DMS53 treated with DMSO at 0.1 percent for 48 hours (cell line): ENCODE data around the gene KNDC1.

Source experiments
- DNase-seq: peaks from one replicate; lab custom pipeline; 2025; ENCODE audit not compliant: unreplicated experiment; lab: John Stamatoyannopoulos, UW

The KNDC1 gene

DNA sequence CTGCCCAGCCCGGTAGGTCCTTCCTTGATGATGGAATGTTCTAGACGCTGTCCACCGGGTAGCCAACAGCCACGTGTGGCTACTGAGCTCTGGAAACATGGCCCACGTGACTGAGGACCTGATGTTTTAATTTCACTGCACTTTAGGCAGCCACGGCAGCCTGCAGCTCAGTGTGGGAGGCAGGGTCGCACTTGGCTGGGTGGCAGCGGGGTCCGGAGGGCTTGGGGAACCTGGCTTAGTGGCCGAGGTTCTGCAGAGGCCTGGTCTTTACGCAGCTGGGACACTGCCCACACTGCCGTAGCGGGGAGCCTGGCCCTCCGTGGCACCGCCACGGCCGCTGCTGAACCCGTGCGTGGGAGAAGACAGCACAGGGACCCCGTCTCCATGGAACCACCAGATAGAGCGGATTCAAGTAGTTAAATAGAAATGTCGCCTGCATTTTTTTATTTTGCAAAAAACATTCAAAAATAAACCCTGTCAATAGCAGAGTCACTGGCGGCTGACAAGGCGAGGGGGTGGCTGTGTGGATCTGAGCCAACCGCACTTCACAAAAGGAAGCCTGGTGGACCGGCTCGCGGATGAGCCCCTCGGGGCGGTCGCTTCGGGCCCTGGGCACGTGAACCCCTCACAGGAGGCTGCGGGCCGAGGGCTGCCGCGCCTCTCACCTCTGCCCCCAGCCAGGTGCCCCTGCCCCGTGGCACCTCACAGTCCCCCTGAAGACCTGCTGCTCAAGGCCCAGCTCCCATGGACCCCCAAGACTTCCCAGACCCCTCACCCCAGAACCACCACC lies 44.4 kb downstream of the KNDC1 start:
- no peak for DNase-seq

DNA sequence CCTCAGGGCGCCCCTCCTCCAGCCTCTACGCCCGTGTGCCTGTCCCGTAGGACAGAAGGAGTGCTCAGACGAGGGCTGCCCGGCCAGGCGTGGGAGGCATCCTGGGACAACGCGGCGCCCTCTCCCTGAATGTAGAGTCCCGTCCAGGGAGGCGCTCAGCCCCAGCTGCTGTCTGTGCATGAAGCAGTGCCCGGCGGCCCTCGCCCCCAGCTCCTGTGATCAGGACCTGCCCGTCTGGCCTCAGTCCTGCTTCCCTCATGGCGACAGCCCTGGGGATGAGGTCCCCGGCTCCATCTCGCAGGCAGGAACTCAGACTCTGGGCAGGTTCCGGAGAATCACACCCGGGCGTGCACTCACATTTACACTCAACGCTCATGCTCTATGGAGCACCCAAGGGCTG lies 45.1 kb downstream of the KNDC1 start:
- DNase-seq: no peak

DNA sequence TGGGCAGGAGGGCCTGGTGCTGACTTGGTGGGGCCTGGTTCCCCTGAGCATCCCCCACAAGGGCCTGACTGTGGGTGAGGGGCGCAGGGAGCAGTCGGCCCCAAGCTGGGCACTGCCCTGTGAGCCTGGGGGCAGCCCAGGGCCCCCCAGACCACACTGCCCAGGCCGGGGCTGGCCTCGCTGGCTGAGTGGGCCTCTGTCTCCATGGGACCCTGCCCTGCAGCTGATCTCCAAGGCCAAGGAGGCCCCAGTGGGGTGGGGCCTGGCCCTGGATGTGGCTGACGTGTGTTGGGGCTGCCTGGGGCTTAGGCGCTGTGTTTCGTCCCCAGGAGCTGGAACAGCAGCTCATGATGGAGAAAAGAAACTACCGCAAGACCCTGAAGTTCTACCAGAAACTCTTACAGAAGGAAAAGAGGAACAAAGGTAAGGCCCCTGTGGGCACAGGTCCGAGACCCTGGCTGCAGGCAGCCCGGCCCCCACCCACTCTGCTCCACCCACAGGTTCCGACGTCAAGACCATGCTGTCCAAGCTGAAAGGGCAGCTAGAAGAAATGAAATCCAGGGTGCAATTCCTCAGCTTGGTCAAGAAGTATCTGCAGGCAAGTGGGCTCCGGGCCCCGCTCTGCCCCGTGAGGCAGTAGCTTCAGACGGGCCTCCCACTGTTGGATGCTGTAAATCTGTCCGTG lies 46.5 kb downstream of the KNDC1 start:
- DNase-seq: no peak

DNA sequence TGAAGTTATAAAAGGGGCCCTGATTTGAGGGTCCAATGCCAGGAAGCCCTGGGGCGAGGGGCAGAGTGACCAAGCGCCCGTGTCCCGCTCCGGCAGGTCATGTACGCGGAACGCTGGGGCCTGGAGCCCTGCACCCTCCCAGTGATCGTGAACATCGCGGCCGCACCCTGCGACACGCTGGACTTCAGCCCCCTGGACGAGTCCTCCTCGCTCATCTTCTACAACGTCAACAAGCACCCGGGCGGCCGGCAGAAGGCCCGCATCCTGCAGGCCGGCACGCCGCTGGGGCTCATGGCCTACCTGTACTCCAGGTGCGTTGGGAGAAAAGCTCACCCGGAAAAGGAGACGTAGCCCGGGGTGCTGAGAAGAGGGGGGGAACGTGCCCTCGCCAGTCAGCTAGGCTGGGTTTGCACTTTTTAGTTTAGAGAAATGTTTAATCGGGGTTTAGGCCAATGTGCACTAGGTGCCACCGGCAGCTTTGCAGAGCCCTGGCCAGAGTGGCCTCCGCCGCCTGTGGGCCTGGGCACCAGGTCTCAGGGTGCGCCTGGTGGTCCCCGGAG lies 47.1 kb downstream of the KNDC1 start:
- DNase-seq: no peak

DNA sequence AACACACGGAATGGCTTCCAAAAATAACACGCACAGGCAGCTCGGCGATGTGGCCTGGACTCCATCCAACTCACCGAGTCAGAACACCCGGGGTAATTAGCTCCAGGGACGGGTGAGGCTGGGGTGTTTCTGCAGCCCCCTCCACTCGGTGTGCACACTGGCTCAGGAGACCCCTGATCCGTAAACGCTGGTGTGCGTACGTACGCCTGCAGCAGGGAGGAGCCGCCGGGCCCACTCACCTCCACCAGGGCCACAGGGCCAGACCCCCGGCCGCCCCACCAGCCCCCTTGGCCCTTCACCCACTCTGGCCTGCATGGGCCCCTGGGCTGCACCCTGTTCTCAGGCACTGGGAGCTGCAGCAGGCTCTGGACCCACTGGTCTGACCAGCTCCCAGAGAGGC lies 47.6 kb downstream of the KNDC1 start:
- no peak for DNase-seq

DNA sequence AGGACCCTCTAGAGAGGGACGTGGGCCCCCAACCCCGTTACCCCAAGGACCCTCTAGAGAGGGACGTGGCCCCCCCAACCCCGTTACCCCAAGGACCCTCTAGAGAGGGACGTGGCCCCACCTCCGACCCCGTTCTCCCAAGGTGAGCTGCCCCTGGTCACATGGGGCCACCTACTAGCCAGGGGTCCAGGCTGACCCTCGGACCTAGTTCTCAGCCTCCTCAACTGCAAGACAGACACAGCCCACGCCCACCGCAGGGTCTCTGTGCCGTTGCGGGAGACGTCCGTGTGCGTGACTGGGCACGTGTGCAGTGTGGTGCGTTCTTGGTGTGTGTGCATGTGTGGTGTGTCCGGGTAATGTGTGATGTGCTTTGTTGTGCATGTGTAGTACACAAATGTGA lies 48.4 kb downstream of the KNDC1 start:
- DNase-seq: no peak

DNA sequence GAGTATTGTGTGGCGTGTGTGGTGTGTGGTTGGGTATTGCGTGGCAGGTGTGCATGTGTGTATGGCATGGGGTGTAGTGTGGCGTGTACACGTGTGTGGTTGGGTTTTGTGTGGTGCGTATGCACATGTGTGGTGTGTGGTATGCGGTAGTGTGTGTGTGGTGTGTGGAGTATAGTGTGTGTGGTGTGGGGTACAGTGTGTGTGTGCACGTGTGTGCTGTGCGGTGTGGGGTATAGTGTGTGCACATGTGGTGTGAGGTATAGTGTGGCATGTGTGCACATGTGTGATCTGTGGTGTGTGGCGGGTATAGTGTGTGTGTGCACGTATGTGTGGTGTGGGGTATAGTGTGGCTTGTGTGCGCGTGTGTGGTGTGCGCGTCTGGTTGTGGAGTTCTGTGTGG lies 49.1 kb downstream of the KNDC1 start:
- DNase-seq: no peak

DNA sequence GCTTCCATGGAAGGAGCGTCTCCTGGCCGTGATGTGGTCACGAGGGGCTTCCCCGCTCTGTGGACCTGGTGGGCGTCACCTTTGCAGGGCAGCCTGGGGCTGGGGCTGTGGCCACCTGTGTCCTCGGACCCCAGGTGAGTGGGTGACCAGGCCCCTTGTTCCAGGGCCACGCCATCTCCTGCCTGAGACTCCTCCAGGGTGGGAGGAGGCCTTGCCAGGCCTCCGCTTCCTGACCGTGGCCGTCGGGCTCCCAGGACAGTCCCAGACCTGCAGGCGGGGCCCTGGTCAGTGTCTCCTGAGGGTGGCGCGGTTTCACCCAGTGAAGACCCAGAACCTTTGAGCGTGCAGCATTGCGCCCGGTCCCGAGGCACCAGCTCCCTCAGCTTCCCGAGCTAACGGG lies 49.6 kb downstream of the KNDC1 start:
- DNase-seq: no peak

DNA sequence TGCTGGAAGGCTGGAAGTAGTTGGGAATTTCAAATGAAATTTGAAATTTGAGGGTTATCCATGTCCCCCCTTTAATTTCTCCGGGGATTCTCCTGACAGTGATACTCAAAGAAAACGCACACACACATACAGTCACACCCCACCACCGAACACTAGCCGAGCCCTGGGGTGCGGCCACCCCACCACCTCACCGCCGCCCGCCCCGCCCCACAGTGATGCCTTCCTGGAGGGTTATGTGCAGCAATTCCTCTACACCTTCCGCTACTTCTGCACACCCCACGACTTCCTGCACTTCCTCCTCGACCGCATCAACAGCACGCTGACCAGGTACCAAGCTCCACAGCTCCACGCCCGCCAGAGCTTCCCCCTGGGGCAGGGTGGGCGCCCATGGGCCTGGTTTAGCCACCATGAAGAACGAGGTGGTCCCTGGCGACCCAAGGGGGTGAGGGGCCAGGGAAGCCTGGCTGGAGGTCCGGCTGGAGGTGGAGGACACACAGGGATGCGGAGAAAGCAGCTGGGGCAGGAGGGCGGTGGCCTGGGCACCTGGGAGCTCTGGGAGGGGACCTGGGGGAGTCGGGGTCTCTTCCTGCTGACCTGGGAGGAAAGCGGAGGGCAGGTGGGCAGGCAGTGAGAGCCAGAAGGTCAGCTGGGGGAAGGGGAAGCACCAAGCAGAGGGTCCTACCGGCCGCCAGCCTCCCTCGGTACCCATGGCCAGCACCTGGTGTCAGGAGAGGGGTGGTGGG lies 50.5 kb downstream of the KNDC1 start:
- DNase-seq: no peak

DNA sequence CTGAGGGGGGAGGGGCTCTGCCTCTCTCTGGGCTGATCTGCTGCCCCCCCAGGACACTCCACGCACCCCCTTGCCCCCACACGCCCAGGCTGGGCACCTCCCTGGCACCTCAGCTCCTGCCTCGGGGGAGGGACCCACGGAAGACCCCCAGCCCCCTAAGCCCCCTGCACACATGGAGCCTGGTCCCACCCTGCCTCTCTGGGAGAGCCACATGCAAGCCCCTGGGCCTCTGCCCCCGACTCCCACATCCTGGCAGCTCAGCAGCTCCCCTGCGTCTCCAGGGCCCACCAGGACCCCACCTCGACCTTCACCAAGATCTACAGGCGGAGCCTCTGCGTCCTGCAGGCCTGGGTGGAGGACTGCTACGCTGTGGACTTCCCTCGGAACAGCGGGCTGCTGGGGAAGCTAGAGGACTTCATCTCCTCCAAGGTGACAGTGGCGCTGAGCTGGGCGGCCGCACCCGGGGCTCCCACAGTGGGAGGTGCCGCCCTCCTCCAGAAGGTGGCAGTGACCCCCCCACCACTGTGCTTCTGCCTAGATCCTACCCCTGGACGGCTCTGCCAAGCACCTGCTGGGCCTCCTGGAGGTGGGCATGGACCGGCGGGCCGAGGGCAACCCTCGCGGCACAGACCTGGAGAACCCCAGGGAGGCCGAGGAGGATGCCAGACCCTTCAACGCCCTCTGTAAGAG lies 51.3 kb downstream of the KNDC1 start:
- no peak for DNase-seq

DNA sequence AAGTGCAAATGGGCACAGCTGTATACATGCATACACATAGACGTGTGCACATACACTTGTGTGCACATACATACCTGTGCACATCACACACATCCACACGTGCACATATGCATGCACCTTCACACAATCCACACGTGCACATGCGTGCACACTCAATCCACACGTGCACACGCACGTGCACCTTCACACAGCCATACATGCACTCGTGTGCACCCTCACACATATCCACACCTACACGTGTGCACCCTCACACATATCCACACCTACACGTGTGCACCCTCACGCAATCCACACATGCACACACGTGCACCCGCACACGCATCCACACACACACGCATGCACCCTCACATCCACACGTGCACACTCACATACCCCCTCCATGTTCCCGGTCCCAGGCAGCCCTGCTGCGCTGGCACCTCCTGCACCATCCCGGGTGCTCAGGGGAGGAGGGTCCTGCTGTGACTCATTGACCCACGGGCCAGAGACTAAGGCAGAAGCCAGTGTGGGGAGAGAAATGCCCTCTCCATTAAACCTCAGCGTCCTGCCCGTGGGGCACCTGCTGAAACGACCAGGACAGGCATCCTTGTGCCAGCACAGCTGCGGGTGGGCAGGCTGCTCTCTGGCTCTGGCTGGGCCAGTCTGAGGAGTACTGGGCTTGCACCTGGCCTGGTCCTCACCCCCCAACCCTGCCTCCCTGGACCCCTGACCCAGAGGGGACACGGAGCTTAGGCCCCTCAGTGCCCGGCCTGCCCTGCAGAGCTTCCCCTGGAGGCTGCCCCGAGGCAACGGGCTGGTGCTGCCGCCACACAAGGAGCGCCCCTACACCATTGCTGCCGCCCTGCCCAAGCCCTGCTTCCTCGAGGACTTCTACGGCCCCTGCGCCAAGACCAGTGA lies 52.2 kb downstream of the KNDC1 start:
- DNase-seq: no peak

DNA sequence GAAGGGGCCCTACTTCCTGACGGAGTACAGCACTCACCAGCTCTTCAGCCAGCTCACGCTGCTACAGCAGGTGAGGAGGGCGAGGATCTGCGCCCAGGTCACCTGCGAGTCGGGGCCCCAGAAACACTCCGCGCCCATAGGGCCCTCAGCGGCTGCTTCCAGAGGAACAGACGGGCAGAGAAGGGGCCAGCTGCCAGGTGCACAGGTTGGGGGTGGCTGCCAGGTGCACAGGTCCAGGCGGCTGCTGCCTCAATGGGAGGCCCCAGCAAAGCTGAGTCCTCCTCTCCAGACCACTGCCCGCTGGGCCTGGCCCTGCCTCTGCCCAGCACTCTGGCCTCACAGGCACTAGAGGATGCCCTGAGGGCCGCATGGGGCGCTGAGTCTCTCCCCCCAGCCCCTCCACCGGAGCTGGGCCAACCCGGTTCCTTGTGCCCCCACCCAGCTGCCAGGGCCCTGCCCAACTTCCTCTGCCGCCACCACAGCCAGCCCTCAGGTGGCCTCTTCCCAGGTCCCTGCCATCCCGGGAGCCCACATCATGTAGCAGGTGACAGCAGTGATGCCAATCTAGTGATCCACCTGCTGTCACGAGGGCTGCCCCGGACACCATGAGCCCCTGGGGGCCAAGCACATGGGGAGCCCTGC lies 53.0 kb downstream of the KNDC1 start:
- no peak for DNase-seq

DNA sequence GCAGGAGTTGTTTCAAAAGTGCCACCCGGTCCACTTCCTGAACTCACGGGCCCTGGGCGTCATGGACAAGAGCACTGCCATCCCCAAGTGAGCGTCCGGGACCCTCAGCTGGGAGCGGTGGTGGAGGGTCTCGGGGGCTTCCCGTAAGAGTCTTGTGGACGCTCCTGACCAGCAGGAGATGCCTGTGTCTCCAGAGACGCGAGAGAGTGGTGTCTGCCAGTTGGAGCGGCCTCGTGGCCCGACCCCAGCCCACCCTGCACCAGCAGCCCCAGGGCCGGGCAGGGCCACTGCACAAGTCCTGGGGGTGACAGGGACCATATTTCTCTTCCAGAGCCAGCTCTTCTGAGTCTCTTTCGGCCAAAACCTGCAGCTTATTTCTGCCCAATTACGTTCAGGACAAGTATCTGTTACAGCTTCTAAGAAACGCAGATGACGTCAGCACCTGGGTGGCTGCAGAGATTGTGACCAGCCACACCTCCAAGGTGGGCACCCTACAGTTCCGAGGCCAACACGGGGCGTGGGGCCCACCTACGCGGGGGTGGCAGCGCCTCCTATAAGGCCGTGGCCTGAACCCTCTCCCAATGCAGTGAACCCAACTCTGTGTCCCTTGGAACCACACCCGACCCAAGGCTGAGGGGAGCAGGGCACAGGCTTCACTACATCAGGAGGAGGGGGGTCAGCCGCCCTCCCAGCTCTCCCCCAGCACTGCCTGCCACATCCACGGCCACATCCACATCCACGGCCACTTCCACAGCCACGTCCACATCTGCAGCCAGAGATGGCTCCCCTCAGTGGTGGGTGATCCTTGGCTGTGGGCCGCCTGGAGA lies 53.8 kb downstream of the KNDC1 start:
- no peak for DNase-seq

DNA sequence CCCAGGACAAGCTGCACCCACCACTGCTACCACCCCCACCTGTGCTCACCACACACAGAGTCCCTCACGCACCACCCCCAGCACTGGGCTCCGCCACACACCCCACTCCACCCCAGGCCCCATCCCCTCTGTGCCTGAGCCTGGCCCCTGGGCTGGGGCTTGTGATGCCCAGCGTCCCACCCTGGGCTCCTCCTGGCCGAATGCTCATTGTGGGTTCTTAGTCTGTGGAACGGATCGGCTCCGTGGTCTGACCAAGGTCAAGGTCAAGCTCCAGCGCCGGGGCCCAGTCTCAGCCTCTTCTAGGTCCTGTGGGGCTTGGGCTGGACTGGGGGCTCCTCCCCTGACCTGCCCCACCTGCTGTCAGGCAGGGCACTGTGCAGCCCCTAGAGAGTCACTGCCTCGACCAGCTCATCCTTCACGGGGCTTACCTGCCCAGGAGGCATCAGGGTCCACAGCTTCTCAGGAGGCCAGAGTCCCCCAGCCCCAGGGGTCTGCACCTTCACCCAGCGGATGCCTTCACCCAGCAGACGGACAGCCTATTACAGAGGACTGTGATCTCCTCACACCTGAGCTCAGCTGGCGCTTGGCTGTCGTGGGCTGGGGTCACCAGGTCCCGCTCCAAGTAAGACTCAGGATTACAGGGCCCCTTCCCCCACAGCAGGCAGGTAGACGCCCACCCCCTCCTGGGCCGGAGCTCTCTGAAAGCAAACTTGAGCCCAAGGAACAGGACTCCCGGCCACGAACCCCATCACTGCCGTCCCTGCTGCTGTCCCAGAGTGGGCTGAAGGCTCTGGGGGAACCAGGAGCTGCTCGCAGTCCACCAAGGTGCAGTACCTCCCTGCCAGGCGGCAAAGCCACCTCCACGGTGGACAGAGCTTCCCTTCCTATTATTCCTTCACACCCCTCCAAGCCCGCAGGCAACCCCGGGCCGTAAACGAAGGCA lies 54.7 kb downstream of the KNDC1 start:
- no peak for DNase-seq

DNA sequence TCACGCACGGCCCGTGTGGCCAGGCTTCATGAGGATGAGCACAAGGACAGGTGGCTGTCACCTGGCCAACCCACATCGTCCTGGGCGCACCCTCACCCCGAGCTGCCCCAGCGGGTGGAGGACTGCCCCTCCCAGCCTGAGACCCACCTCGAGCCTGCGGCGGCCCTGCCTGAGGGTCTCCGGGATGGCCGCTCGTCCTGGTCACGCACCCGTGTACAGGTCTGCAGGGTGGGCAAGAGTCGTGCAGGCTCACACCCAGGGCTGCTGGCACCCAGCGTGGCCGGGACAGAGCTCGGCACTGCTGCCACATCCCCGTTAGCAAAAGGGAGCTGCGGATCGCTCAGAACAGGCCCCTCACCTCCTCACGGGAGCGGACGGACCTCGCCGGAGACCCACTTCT lies 55.6 kb downstream of the KNDC1 start:
- no peak for DNase-seq

DNA sequence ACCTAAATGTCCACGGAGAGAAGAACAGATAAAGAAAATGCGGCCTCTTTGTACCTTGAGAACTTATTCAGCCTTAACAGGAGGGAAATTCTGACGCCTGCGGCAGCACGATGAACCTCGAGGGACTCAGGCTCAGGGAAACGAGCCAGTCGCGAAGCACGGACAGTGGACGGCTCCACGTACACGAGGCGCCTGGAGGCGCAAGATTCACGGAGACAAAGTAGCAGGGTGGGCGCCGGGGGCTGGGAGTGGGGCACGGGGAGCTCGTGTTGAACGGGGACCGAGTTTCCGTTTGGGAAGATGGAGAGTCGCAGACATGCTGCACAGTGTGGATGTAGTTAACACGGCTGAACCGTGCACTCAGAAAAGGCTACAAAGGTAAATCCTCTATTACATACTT lies 56.8 kb downstream of the KNDC1 start:
- no peak for DNase-seq

DNA sequence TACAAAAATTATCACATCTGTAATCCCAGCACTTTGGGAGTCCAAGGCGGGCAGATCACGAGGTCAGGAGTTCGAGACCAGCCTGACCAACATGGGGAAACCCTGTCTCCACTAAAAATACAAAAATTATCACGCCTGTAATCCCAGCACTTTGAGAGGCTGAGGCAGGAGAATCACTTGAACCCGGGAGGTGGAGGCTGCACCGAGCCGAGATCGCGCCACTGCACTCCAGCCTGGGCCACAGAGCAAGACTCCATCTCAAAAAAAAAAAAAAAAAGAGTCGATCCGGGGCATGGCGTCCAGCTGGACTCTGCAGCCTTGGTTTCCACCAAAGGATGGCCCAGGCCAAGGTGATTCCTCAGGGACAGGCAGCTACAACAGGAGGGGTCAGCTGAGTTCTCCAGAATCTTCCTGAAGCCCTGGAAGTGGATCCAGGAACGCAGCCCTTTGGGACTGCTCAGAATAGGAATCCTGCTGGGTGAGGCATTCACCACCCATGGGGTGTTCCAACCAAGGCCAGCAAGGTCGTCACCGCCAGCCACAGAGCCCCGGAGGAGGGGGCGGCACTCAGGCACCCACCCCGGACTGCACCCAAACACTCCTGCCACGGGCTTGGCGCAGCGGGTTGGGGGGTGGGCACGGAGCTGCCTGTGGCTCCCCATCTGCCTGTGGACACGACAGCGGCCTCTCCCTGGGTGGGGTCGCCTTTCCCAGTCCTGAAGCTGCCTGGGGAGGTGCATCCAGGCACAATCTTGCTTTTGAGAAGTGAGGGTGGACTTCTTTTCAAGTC lies 58.0 kb downstream of the KNDC1 start:
- no peak for DNase-seq
